T-cell (primary cell): Measurements from ENCODE around the gene ANKRD12. TPM values are rescaled to one million over a fixed set of nuclear protein-coding genes. Genes with fewer than 3 reads are reported as not detected.

Source experiments
- ATAC-seq, 4 experiments: fragments of 200-7000 bp in 3 of 4; fragments of 150-1000 bp in 1 of 4; cut with Tn5 transposase; replicated peaks in 1 of 4; 1 replicate in 3 of 4; 2 replicates in 1 of 4; pipeline ENCODE4 v1.10.0; 2021; ENCODE audit warnings: moderate library complexity in 3 of 4, mild to moderate bottlenecking in 2 of 4, moderate number of reproducible peaks in 1 of 4
- CTCF ChIA-PET, 2 donors: fragments of 300-600 bp; sonication (Branson Sonifier 250); formaldehyde crosslinking; loops; one replicate each; lab custom pipeline; 2022; ENCODE audit warnings: antibody characterized with exemption in 2 of 2; lab: Charles Lee
- POLR2A ChIA-PET, 2 donors: fragments of 300-600 bp; sonication (Branson Sonifier 250); formaldehyde crosslinking; loops; one replicate each; lab custom pipeline; 2022; ENCODE audit warnings: antibody characterized with exemption in 2 of 2; lab: Charles Lee
- DNase-seq, 35 experiments: peaks; one replicate each; pipeline versions ENCODE4 v3.0.0 to v3.0.0-alpha.2; 2013 to 2023
- H3K27ac ChIP-seq: one replicate; pipeline ENCODE4 v1.5.1; 2013; ENCODE audit warnings: low read length
- H3K27me3 ChIP-seq, 2 experiments: replicated peaks in 1 of 2; 1 replicate in 1 of 2; 2 replicates in 1 of 2; pipeline versions ENCODE4 v1.6.1 to v1.7.0; 2013; ENCODE audit warnings: low read length in 1 of 2, mixed read lengths in 1 of 2; ENCODE audit not compliant: control insufficient read depth in 2 of 2, insufficient read depth in 2 of 2; ENCODE audit errors: extremely low read depth in 1 of 2
- H3K36me3 ChIP-seq, 2 donors: 1 replicate in 1 of 2; 2 replicates in 1 of 2; pipeline versions ENCODE4 v1.6.1 to v1.7.0; 2013; ENCODE audit warnings: low read length in 1 of 2; ENCODE audit not compliant: control insufficient read depth in 2 of 2, insufficient read depth in 1 of 2; ENCODE audit errors: extremely low read depth in 1 of 2
- H3K4me1 ChIP-seq, 2 experiments: 1 replicate in 1 of 2; 2 replicates in 1 of 2; pipeline versions ENCODE4 v1.6.1 to v1.7.0; 2013; ENCODE audit warnings: low read length in 2 of 2, mixed read lengths in 1 of 2; ENCODE audit not compliant: insufficient read depth in 2 of 2, control insufficient read depth in 1 of 2; ENCODE audit errors: extremely low read depth in 1 of 2
- H3K4me3 ChIP-seq, 2 donors: 1 replicate in 1 of 2; 2 replicates in 1 of 2; pipeline versions ENCODE4 v1.5.1 to v1.7.0; 2013; ENCODE audit warnings: mild to moderate bottlenecking in 2 of 2, low read length in 1 of 2, moderate library complexity in 1 of 2; ENCODE audit not compliant: control insufficient read depth in 1 of 2; ENCODE audit errors: extremely low read depth in 1 of 2
- H3K9me3 ChIP-seq: 2 replicates; pipeline ENCODE4 v1.7.0; 2013
- H3K27ac Mint-ChIP-seq, 2 donors: one replicate each; pipeline ENCODE4 v1.8.0; 2020 to 2021; ENCODE audit warnings: mild to moderate bottlenecking in 2 of 2, mixed read lengths in 2 of 2
- H3K27me3 Mint-ChIP-seq, 2 donors: one replicate each; pipeline ENCODE4 v1.8.0; 2021 to 2022; ENCODE audit warnings: mixed read lengths in 2 of 2
- H3K36me3 Mint-ChIP-seq: one replicate; pipeline ENCODE4 v1.8.0; 2021; ENCODE audit warnings: mixed read lengths
- H3K4me1 Mint-ChIP-seq, 3 donors: one replicate each; pipeline ENCODE4 v1.8.0; 2020 to 2022; ENCODE audit warnings: mixed read lengths in 3 of 3, mild to moderate bottlenecking in 1 of 3
- H3K4me3 Mint-ChIP-seq, 3 donors: one replicate each; pipeline ENCODE4 v1.8.0; 2020 to 2022; ENCODE audit warnings: mild to moderate bottlenecking in 3 of 3, mixed read lengths in 3 of 3, moderate library complexity in 3 of 3
- H3K9me3 Mint-ChIP-seq, 3 donors: one replicate each; pipeline ENCODE4 v1.8.0; 2020 to 2022; ENCODE audit warnings: mixed read lengths in 3 of 3
- WGBS: methylation state at CpG from one replicate; pipeline ENCODE4 v1.1.5; 2013; ENCODE audit warnings: missing lambda C conversion rate; ENCODE audit not compliant: insufficient coverage; 5-methylcytosine and 5-hydroxymethylcytosine counted together
- total RNA-seq, 35 experiments: library from RNA in 6 of 35; stranded (reverse) in 6 of 35; fragments of 120-200 nt in 1 of 35; gene quantifications; one replicate each; pipeline versions ENCODE4 v1.2.1 to v1.2.4 and lab custom pipeline; 2013 to 2026

The ANKRD12 gene
- total RNA-seq, 5 donors from 2014 or later (not counting 1 experiment from before 2014, with no cell fraction given) = 183 to 211 (median 199) TPM

GRCh38 chr18:9130806-9131205 is 5.8 kb upstream of the ANKRD12 start:
- no peak for ATAC-seq
- Mint-ChIP-seq H3K27ac (peak overlapping the region; percentile 40 to 66), H3K9me3 (no peaks in the 10 kb centered on the region), H3K4me3 (no peak overlapping the region), H3K27me3 (no peaks in the 10 kb centered on the region), H3K36me3 (peaks cover 57% of the 10 kb centered on the region), H3K4me1 (peaks cover 56 to 78% (median 72%) of the 10 kb centered on the region in 3 donors)
- Histone ChIP-seq H3K27ac (no peak overlapping the region), H3K9me3 (no peaks in the 10 kb centered on the region), H3K36me3 (peaks cover 4 to 81% of the 10 kb centered on the region in 2 donors), H3K4me1 (peaks cover 3 to 11% of the 10 kb centered on the region in 2 experiments), H3K27me3 (no peaks in the 10 kb centered on the region), H3K4me3 (no peak overlapping the region)
- no peak for DNase-seq
- CTCF ChIA-PET = no interaction called here
- POLR2A ChIA-PET = no interaction called here
- WGBS = no CpG with 5 or more reads among the region's 2 CpGs

GRCh38 chr18:9132628-9133027 is 4.0 kb upstream of the ANKRD12 start:
- peaks cover 4 to 13% of the 10 kb centered on the region in 2 experiments for H3K4me1 ChIP-seq
- H3K27ac Mint-ChIP-seq = peak overlapping the region; percentile 82 to 85
- ChIA-PET CTCF (interaction anchor here in 1 of 2 donors (1.1 kb wide), 1 partner anchor 11 kb away, joined by 4 read pairs; no protein-coding TSS in a partner anchor), POLR2A (interaction anchor here (0.7 to 1.0 kb wide), 3 partner anchors 14 to 56 kb away, joined by 3 to 5 read pairs (median 4); no protein-coding TSS in a partner anchor)
- H3K4me3 ChIP-seq = no peak overlapping the region
- DNase-seq = no peak
- H3K27me3 Mint-ChIP-seq = no peaks in the 10 kb centered on the region
- H3K4me1 Mint-ChIP-seq = peaks cover 50 to 67% (median 62%) of the 10 kb centered on the region in 3 donors
- no peak for ATAC-seq
- H3K36me3 Mint-ChIP-seq = peaks cover 46% of the 10 kb centered on the region
- 100% methylated on average over 3 of the region's 4 CpGs for WGBS
- H3K4me3 Mint-ChIP-seq = no peak overlapping the region
- H3K9me3 Mint-ChIP-seq = no peaks in the 10 kb centered on the region
- H3K9me3 ChIP-seq = no peaks in the 10 kb centered on the region
- H3K27ac ChIP-seq = peak overlapping the region; percentile 13
- no peaks in the 10 kb centered on the region for H3K27me3 ChIP-seq
- peaks cover 4 to 64% of the 10 kb centered on the region in 2 donors for H3K36me3 ChIP-seq

- peak overlapping the region in 1 of 3 donors; percentile 2 for H3K4me3 Mint-ChIP-seq
- H3K27me3 Mint-ChIP-seq = no peaks in the 10 kb centered on the region
- Histone ChIP-seq H3K27me3 (no peaks in the 10 kb centered on the region), H3K4me3 (no peak overlapping the region), H3K36me3 (peaks cover 4 to 58% of the 10 kb centered on the region in 2 donors), H3K27ac (peak overlapping the region; percentile 13), H3K9me3 (no peaks in the 10 kb centered on the region), H3K4me1 (peaks cover 8 to 17% of the 10 kb centered on the region in 2 experiments)
- H3K4me1 Mint-ChIP-seq = peaks cover 56 to 66% (median 60%) of the 10 kb centered on the region in 3 donors
- DNase-seq (no peak), ATAC-seq (no peak)
- H3K27ac Mint-ChIP-seq = peak overlapping the region; percentile 65 to 85
- ChIA-PET CTCF (no interaction called here), POLR2A (interaction anchor here in 1 of 2 donors (0.6 kb wide), 1 partner anchor 10 kb away, joined by 3 read pairs; no protein-coding TSS in a partner anchor)
- no peaks in the 10 kb centered on the region for H3K9me3 Mint-ChIP-seq
- WGBS = no CpG with 5 or more reads among the region's 2 CpGs
- H3K36me3 Mint-ChIP-seq = peaks cover 41% of the 10 kb centered on the region
Measured at GRCh38 chr18:9133225-9133624, 3.4 kb upstream of the ANKRD12 start.

- peaks cover 59 to 69% (median 64%) of the 10 kb centered on the region in 3 donors for H3K4me1 Mint-ChIP-seq
- DNase-seq (no peak), ATAC-seq (no peak)
- Histone ChIP-seq H3K4me3 (peak overlapping the region; percentile 81 to 94), H3K9me3 (no peaks in the 10 kb centered on the region), H3K36me3 (peaks cover 0 to 42% of the 10 kb centered on the region in 2 donors), H3K27me3 (no peaks in the 10 kb centered on the region), H3K4me1 (peaks cover 18 to 19% of the 10 kb centered on the region in 2 experiments), H3K27ac (peak overlapping the region; percentile 89)
- ChIA-PET POLR2A (interaction anchor here (0.5 to 2.4 kb wide), 10 partner anchors 14 to 513 kb away, joined by 3 to 12 read pairs (median 4); partner anchors contain the start of gene NDUFV2 (in 1 of the 2)), CTCF (interaction anchor here (0.5 to 5.9 kb wide), 14 partner anchors 8 to 529 kb away, joined by 3 to 31 read pairs (median 3); no protein-coding TSS in a partner anchor)
- peak overlapping the region; percentile 95 to 99 for H3K27ac Mint-ChIP-seq
- peaks cover 34% of the 10 kb centered on the region for H3K36me3 Mint-ChIP-seq
- H3K27me3 Mint-ChIP-seq = no peaks in the 10 kb centered on the region
- peak overlapping the region; percentile 93 to 98 (median 96) for H3K4me3 Mint-ChIP-seq
- 48% methylated on average over 3 of the region's 12 CpGs for WGBS
- no peaks in the 10 kb centered on the region for H3K9me3 Mint-ChIP-seq
Measured at GRCh38 chr18:9135081-9135911, 1.3 kb upstream of the ANKRD12 start.

- peaks cover 0 to 38% of the 10 kb centered on the region in 2 donors for H3K36me3 ChIP-seq
- ChIA-PET CTCF (interaction anchor here (0.5 to 5.9 kb wide), 11 partner anchors 9 to 62 kb away, joined by 3 to 31 read pairs (median 3); no protein-coding TSS in a partner anchor), POLR2A (interaction anchor here (0.5 to 2.4 kb wide), 6 partner anchors 18 to 96 kb away, joined by 3 to 12 read pairs (median 4); partner anchors contain the start of gene NDUFV2 (in 1 of the 2))
- under 1% methylated on average over 25 of the region's 33 CpGs for WGBS
- H3K9me3 ChIP-seq = no peaks in the 10 kb centered on the region
- Mint-ChIP-seq H3K36me3 (peaks cover 34% of the 10 kb centered on the region), H3K4me3 (peak overlapping the region; percentile 93 to 98 (median 96)), H3K4me1 (peaks cover 66 to 72% (median 66%) of the 10 kb centered on the region in 3 donors), H3K9me3 (no peaks in the 10 kb centered on the region), H3K27me3 (no peaks in the 10 kb centered on the region), H3K27ac (peak overlapping the region; percentile 99)
- H3K4me3 ChIP-seq = peak overlapping the region; percentile 81 to 94
- peak overlapping the region; percentile 89 for H3K27ac ChIP-seq
- DNase-seq (peak in 5 of 35 experiments; percentile 6 to 70 (median 50)), ATAC-seq (peak; percentile 13 to 23 (median 18))
- peaks cover 19 to 23% of the 10 kb centered on the region in 2 experiments for H3K4me1 ChIP-seq
- no peaks in the 10 kb centered on the region for H3K27me3 ChIP-seq
Measured at GRCh38 chr18:9135912-9136314, 668 bp upstream of the ANKRD12 start.
